GM12878 (cell line): ENCODE results near the gene SERPINB6. TPM values are rescaled to one million over a fixed set of nuclear protein-coding genes. Genes with fewer than 3 reads are reported as not detected.

Experiments used
- ATAC-seq: fragments of 200-7000 bp; cut with Tn5 transposase; 3 replicates; pipeline ENCODE4 v1.9.1; 2020; ENCODE audit warnings: mild to moderate bottlenecking, moderate library complexity
- BruUV-seq: library from RNA; stranded (reverse); fragments of 400-500 nt; replicated peaks from 2 replicates; lab custom pipeline; 2021; lab: Mats Ljungman, UMichigan
- CTCF ChIA-PET: fragments of 300-600 bp; sonication (Branson Sonifier 250); formaldehyde crosslinking; extraction: SDS; loops from one replicate; lab custom pipeline; 2021; ENCODE audit warnings: inconsistent platforms; lab: Yijun Ruan, JAX
- POLR2A ChIA-PET: fragments of 350-600 bp; formaldehyde crosslinking; extraction: SDS; loops from one replicate; lab custom pipeline; 2021; ENCODE audit warnings: inconsistent platforms; lab: Charles Lee
- RAD21 ChIA-PET: fragments of 300-600 bp; sonication (Branson Sonifier 250); formaldehyde crosslinking; loops from one replicate; lab custom pipeline; 2023; ENCODE audit warnings: antibody characterized with exemption; ENCODE audit not compliant: unreplicated experiment; lab: Charles Lee
- SMC1A ChIA-PET: fragments of 300-600 bp; sonication (Branson Sonifier 250); formaldehyde crosslinking; loops from one replicate; lab custom pipeline; 2023; ENCODE audit not compliant: unreplicated experiment, uncharacterized antibody; lab: Charles Lee
- DNase-seq: peaks from one replicate; pipeline ENCODE4 v3.0.0-alpha.2; 2011; ENCODE audit warnings: low read depth, low spot score
- FAIRE-seq: peaks from 3 replicates; lab custom pipeline; 2011; peaks lifted over from hg19 to GRCh38; lab: Jason Lieb, UNC
- H2AFZ ChIP-seq: 2 replicates; pipeline ENCODE4 v1.6.0; 2011; ENCODE audit warnings: low read depth, low read length, control low read depth; ENCODE audit not compliant: control insufficient read depth
- H3K27ac ChIP-seq: 2 replicates; pipeline ENCODE4 v1.5.1; 2011; ENCODE audit warnings: control low read depth; ENCODE audit not compliant: control insufficient read depth, insufficient read depth
- H3K27me3 ChIP-seq, 2 experiments: replicated peaks in 1 of 2; 2 replicates each; pipeline versions ENCODE4 v1.6.0 to v1.6.1; 2011; ENCODE audit warnings: low read length in 1 of 2; ENCODE audit not compliant: control insufficient read depth in 2 of 2, insufficient read depth in 2 of 2
- H3K36me3 ChIP-seq, 2 experiments: 2 replicates each; pipeline ENCODE4 v1.5.1; 2011; ENCODE audit warnings: low read length in 1 of 2; ENCODE audit not compliant: control insufficient read depth in 2 of 2, insufficient read depth in 2 of 2
- H3K4me1 ChIP-seq: 2 replicates; pipeline ENCODE4 v1.6.1; 2011; ENCODE audit warnings: mild to moderate bottlenecking, low read length, moderate library complexity, mixed read lengths; ENCODE audit not compliant: control insufficient read depth, insufficient read depth
- H3K4me2 ChIP-seq: 2 replicates; pipeline ENCODE4 v1.6.0; 2011; ENCODE audit warnings: control low read depth; ENCODE audit not compliant: control insufficient read depth, insufficient read depth
- H3K4me3 ChIP-seq: fragments of 200-600 bp; sonication (generic); 2 replicates; pipeline ENCODE4 v1.5.1; 2016
- H3K79me2 ChIP-seq: 2 replicates; pipeline ENCODE4 v1.6.0; 2011; ENCODE audit warnings: low read length; ENCODE audit not compliant: control insufficient read depth, insufficient read depth
- H3K9ac ChIP-seq: 2 replicates; pipeline ENCODE4 v1.8.0; 2011; ENCODE audit warnings: low read length, control low read depth, mixed read lengths; ENCODE audit not compliant: control insufficient read depth, insufficient read depth
- H3K9me3 ChIP-seq: replicated peaks from 3 replicates; pipeline ENCODE4 v1.5.1; 2011; ENCODE audit warnings: mild to moderate bottlenecking, low read length; ENCODE audit not compliant: control insufficient read depth, insufficient read depth
- H4K20me1 ChIP-seq: 2 replicates; pipeline ENCODE4 v1.6.0; 2011; ENCODE audit not compliant: control insufficient read depth, insufficient read depth
- BCL3 ChIP-seq: IDR thresholded peaks from 2 replicates; pipeline ENCODE4 v1.6.1; 2011; ENCODE audit warnings: borderline replicate concordance, low read depth, mild to moderate bottlenecking, moderate library complexity, low read length; ENCODE audit not compliant: insufficient read depth, poor library complexity, severe bottlenecking
- BMI1 ChIP-seq: fragments of 450-650 bp; IDR thresholded peaks from 2 replicates; pipeline ENCODE4 v1.6.1; 2016; ENCODE audit warnings: mild to moderate bottlenecking, moderate library complexity, borderline replicate concordance
- CBFB ChIP-seq: IDR thresholded peaks from 2 replicates; pipeline ENCODE4 v1.6.1; 2016; ENCODE audit warnings: antibody characterized with exemption, low read depth
- CHD2 ChIP-seq: IDR thresholded peaks from 2 replicates; pipeline ENCODE4 v1.6.1; 2011; ENCODE audit warnings: low read depth, low read length, improper control_type of control experiment, borderline replicate concordance
- KAT2A ChIP-seq: conservative IDR thresholded peaks from 2 replicates; pipeline ENCODE4 v1.6.1; 2011; ENCODE audit warnings: low read depth, low read length; ENCODE audit not compliant: control insufficient read depth
- NBN ChIP-seq: fragments of 450-650 bp; IDR thresholded peaks from 2 replicates; pipeline ENCODE4 v1.6.1; 2016
- NFIC ChIP-seq: IDR thresholded peaks from 2 replicates; pipeline ENCODE4 v1.6.1; 2012; ENCODE audit warnings: low read depth, mild to moderate bottlenecking, inconsistent platforms, low read length, moderate library complexity
- NFYA ChIP-seq: IDR thresholded peaks from 2 replicates; pipeline ENCODE4 v1.6.1; 2011; ENCODE audit warnings: low read depth, mild to moderate bottlenecking, low read length, improper control_type of control experiment, borderline replicate concordance
- PKNOX1 ChIP-seq: fragments of 450-650 bp; IDR thresholded peaks from 2 replicates; pipeline ENCODE4 v1.6.1; 2016; ENCODE audit warnings: mild to moderate bottlenecking
- WRNIP1 ChIP-seq: IDR thresholded peaks from 2 replicates; pipeline ENCODE4 v1.6.1; 2011; ENCODE audit warnings: low read depth, low read length, improper control_type of control experiment, borderline replicate concordance
- ZBTB33 ChIP-seq: fragments of 450-650 bp; IDR thresholded peaks from 2 replicates; pipeline ENCODE4 v1.6.1; 2017; ENCODE audit warnings: mild to moderate bottlenecking
- ZNF384 ChIP-seq: IDR thresholded peaks from 2 replicates; pipeline ENCODE4 v1.6.1; 2012; ENCODE audit warnings: low read depth, mild to moderate bottlenecking, low read length, improper control_type of control experiment, borderline replicate concordance
- WGBS: methylation state at CpG from one replicate; pipeline ENCODE4 v1.1.6; 2016; ENCODE audit warnings: low lambda C conversion rate; ENCODE audit not compliant: insufficient replicate concordance, insufficient coverage; ENCODE audit errors: missing lambda C conversion rate; 5-methylcytosine and 5-hydroxymethylcytosine counted together
- in situ Hi-C: fragments of 300-500 bp; cut with MboI; formaldehyde crosslinking; loops from 9 replicates; pipeline ENCODE4 v1.14.3; 2018; ENCODE audit warnings: mixed read lengths
- intact Hi-C: fragments of 100-400 bp; cut with micrococcal nuclease; formaldehyde crosslinking; loops from one replicate; pipeline ENCODE4 v1.14.2; 2022; ENCODE audit not compliant: unreplicated experiment
- polyA plus RNA-seq, 11 experiments: library from polyadenylated mRNA; depleted of rRNA in 4 of 11; unstranded in 6 of 11; stranded (reverse) in 5 of 11; fragments of >200 nt; fragmentation: Nextera tagmentation in 4 of 11; fragmentation: Illumina TruSeq in 1 of 11; extraction: Ambion mirVana in 4 of 11; extraction: Trizol in 1 of 11; gene quantifications; 1 replicate in 1 of 11; 2 replicates in 10 of 11; pipeline versions ENCODE4 v1.2.1 to v1.2.3, GENCODE V29; 2011 to 2016; ENCODE audit warnings: inconsistent platforms in 2 of 11, missing spikeins in 2 of 11, low read depth in 1 of 11
- total RNA-seq, 4 experiments: library from RNA; depleted of rRNA in 3 of 4; stranded (reverse); fragments of >200 nt in 3 of 4; fragmentation: Illumina TruSeq in 1 of 4; extraction: Trizol in 1 of 4; gene quantifications; 2 replicates each; pipeline versions ENCODE4 v1.2.1 to v1.2.3, GENCODE V29; 2013 to 2021

The SERPINB6 gene
- total and polyA plus RNA-seq, 10 of the 15 experiments (the other 5 are each of a cell fraction or from before 2014, with no cell fraction given) = 0.37 to 2.2 (median 0.68) TPM; not detected in 1

GRCh38 chr6:2968600-2969135, 2.7 kb downstream of the SERPINB6 start (continued):
- TF ChIP-seq ZNF384 (no peak), CBFB (no peak), CHD2 (no peak), NFYA (no peak), ZBTB33 (no peak), KAT2A (no peak), BMI1 (no peak)
- TF ChIP-seq, all 136 proteins: peak for 0

- in situ Hi-C loops = no loop called here
Observed at GRCh38 chr6:2967936-2968335, 3.4 kb downstream of the SERPINB6 start.

More at GRCh38 chr6:2967936-2968335, 3.4 kb downstream of the SERPINB6 start:
- no peaks in the 10 kb centered on the region for H4K20me1 ChIP-seq
- DNase-seq (no peak), FAIRE-seq (no peak)
- no peak overlapping the region for H3K27ac ChIP-seq
- H3K4me1 ChIP-seq = no peaks in the 10 kb centered on the region
- no peaks in the 10 kb centered on the region for H3K79me2 ChIP-seq
- H3K9ac ChIP-seq = no peak overlapping the region
- CTCF ChIA-PET = interaction anchor here (1.0 kb wide), 1 partner anchor 15 kb away, joined by 3 read pairs; no protein-coding TSS in a partner anchor
- H3K4me2 ChIP-seq = no peak overlapping the region
- no TSS peak for BruUV-seq
- no peak overlapping the region for H3K4me3 ChIP-seq
- RAD21 ChIA-PET = no interaction called here
- WGBS = 85% methylated on average over 7 of the region's 7 CpGs
- no peak for TF ChIP-seq NBN
- no peak for TF ChIP-seq PKNOX1
- TF ChIP-seq WRNIP1 = no peak
- TF ChIP-seq NFIC = no peak
- no peak for TF ChIP-seq BCL3
- TF ChIP-seq, all 136 proteins: peak for 0
- no peak for ATAC-seq
- H2AFZ ChIP-seq = no peak overlapping the region
- SMC1A ChIA-PET = no interaction called here
- POLR2A ChIA-PET = no interaction called here
- intact Hi-C loops = no loop called here
- peaks cover 3 to 12% of the 10 kb centered on the region in 2 experiments for H3K27me3 ChIP-seq
- H3K9me3 ChIP-seq = peaks cover 1% of the 10 kb centered on the region; the same call in 2 of the 3 replicates
- H3K36me3 ChIP-seq = no peaks in the 10 kb centered on the region
